HL-60 (cell line): ENCODE measurements around the gene PTPRD.

Experiments used
- CTCF ChIP-seq: IDR thresholded peaks from one replicate; pipeline ENCODE4 v1.5.1; 2011; ENCODE audit warnings: low read length, control low read depth, inconsistent platforms; ENCODE audit not compliant: insufficient read depth
- POLR2AphosphoS5 ChIP-seq: IDR thresholded peaks from 2 replicates; pipeline ENCODE4 v1.6.1; 2012; ENCODE audit warnings: low read depth

- no peak for TF ChIP-seq CTCF
- no peak for TF ChIP-seq POLR2AphosphoS5
Observed at GRCh38 chr9:8857068-8857925, 1755.5 kb downstream of the PTPRD start.
